GM12873 (cell line): ENCODE data around the gene OSM.

ENCODE experiments used
- TF ChIP-seq, protein P1 (sequence below): IDR thresholded peaks from 2 replicates; pipeline ENCODE4 v1.5.1; 2012; ENCODE audit warnings: low read depth, mild to moderate bottlenecking, moderate library complexity, low read length, control low read depth; ENCODE audit not compliant: insufficient read depth; ENCODE audit errors: missing control alignments

OSM gene

DNA sequence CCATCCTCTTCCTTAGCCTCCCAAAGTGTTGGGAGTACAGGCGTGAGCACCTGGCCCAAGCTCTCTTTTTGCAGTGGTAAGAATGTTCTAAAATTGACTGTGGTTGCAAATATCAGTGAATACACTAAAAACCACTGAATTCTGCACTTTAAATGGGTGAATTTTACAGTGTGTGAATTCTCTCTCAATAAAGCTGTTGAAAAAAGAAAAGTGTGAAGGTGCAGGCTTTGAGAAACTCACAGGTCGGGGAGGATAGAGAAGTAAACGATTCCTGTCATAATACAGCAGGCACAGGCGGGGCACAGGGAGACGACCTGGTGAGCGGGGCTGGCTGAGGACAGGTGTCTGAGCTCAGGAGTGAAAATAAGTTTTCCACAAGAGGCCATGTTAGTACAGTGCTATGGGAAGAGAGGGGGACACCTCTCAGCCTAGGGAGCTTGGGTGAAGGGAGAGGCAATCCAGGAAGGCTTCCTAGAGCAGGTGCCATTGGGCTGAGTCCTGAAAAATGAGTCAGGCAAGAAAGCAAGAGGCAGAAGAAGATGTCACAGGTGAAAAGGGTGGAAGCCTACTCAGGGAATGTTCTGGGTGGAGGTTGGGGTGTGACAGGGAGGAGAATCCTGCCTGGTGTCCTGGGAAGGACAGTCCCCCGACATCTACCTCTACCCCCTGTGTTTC, 46.2 kb downstream of the OSM start:
- TF ChIP-seq, protein P1, sequence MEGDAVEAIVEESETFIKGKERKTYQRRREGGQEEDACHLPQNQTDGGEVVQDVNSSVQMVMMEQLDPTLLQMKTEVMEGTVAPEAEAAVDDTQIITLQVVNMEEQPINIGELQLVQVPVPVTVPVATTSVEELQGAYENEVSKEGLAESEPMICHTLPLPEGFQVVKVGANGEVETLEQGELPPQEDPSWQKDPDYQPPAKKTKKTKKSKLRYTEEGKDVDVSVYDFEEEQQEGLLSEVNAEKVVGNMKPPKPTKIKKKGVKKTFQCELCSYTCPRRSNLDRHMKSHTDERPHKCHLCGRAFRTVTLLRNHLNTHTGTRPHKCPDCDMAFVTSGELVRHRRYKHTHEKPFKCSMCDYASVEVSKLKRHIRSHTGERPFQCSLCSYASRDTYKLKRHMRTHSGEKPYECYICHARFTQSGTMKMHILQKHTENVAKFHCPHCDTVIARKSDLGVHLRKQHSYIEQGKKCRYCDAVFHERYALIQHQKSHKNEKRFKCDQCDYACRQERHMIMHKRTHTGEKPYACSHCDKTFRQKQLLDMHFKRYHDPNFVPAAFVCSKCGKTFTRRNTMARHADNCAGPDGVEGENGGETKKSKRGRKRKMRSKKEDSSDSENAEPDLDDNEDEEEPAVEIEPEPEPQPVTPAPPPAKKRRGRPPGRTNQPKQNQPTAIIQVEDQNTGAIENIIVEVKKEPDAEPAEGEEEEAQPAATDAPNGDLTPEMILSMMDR: no peak

GRCh38 chr22:30219668-30220278, 46.9 kb downstream of the OSM start:
- TF ChIP-seq, protein P1: no peak

GRCh38 chr22:30219049-30219654, 47.5 kb downstream of the OSM start:
- TF ChIP-seq, protein P1: no peak

DNA sequence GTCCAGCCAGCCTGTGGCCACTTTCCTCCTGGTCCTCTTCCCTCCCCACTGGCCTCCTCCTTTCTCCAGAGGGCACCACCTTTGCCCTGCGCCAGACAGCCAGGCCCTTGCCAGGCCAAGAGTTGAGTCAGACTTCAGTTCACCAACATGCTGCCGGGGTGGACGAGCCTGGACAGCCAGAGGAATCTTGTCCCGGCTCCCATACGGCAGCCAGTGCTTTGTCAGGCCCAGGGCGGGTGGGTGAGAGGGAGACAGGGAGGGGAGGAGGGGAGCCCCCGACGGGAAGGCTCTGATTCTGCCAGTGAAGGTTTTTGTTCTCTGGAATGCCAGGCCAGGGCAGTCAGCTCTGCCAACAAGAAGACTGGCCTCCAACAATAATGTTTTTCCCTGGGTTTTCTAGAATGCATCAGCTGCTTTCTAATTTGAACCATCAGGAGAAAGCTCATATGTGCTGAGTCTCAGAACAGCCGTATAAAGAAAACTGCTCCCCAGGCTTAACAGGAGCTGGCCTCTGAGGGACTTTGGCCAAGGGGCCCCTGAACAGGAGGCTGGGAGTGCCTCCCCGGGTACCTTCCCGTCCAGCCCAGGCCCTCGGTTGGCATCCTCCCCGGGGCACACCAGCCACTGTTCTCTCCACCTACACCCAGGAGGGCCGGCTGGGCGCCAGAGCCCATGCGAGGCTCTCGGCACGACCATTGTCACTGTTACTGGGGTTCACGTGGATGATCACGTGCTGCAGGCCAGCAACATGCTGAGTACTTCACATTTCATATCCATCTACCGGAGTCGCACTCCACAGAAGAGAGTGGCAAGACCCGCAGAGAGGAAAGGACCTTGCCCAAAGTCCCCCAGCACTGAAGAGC, 48.7 kb downstream of the OSM start:
- TF ChIP-seq, protein P1: no peak

GRCh38 chr22:30216710-30217109, 49.9 kb downstream of the OSM start:
- TF ChIP-seq, protein P1: no peak

- TF ChIP-seq, protein P1: no peak
Measured at GRCh38 chr22:30214703-30215407, 51.8 kb downstream of the OSM start.
